ENCODE measurements around the gene MYH3.
"Not testable (repeated sequence)": the region's sequence is repeated elsewhere in the genome, so short reads cannot be mapped to it uniquely, and the experiment has no call there.

Gene MYH3

DNA sequence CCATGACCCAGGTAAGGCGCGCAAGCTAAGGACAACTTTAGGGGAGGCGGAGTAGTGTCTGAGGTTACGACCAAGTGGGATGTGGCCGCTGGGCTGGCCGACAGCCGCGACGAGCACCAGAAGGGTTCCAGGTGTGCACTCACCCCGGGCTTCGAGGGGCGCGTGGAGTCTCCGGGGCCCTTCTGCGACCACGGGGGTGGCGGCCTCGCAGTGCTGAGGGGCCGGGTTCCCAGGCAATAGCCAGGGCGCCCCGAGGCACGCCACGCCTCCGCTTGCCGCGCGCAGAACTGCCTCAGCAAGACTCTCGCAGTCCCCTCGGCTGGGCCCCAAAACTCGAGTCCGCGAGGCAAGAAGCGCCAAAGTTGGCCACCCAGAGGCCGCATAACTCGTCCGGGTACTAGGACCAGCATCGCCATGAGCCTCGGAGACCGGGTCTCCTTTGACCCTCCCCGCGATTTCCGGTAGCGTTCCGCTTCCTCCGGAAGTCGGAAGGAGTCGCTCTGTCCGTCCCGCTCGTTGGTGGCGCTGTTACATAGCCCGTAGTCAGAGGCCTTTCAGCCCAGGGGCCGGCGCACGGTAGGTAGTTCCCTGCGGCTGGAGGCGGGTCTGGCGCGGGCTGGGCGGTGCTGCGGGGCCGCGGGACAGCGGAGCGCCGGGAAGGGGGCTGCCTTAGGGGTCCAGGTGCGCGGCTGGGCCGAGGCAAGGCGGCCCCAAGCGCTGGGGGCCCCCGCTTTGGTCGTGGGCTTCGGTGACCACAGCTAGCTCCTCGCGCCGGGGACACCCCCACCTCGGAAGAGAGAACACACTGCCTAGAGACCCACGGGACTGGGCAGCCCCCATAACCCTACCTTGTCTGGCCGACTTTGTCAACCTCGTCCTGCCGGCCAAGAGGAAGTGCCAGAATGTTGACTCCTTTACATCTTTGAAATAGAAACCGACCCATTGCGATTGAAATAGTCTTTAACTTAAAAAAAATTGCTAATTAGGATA is 40.3 kb upstream of the MYH3 start, which contains the start of the genes ADPRM and SCO1:
TSS of gene ADPRM (plus strand) at position 503 of the 990 bp plus-strand sequence. CDS start 7,333 bp downstream, outside the sequence.
TSS of gene SCO1 (minus strand) at position 442 of the 990 bp plus-strand sequence. CDS start at position 416, 26 bp downstream.
- TF ChIP-seq, protein P1, sequence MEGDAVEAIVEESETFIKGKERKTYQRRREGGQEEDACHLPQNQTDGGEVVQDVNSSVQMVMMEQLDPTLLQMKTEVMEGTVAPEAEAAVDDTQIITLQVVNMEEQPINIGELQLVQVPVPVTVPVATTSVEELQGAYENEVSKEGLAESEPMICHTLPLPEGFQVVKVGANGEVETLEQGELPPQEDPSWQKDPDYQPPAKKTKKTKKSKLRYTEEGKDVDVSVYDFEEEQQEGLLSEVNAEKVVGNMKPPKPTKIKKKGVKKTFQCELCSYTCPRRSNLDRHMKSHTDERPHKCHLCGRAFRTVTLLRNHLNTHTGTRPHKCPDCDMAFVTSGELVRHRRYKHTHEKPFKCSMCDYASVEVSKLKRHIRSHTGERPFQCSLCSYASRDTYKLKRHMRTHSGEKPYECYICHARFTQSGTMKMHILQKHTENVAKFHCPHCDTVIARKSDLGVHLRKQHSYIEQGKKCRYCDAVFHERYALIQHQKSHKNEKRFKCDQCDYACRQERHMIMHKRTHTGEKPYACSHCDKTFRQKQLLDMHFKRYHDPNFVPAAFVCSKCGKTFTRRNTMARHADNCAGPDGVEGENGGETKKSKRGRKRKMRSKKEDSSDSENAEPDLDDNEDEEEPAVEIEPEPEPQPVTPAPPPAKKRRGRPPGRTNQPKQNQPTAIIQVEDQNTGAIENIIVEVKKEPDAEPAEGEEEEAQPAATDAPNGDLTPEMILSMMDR (IDR thresholded peaks at IDR 0.05), result no peak
- no peaks in the 10 kb centered on the region for H3K27me3 Mint-ChIP-seq (ENCODE audit: low read depth, poor library complexity)
- H3K4me1 Mint-ChIP-seq, result peaks cover 48% of the 10 kb centered on the region
- no peaks in the 10 kb centered on the region for H3K9me3 Mint-ChIP-seq
- H3K4me3 Mint-ChIP-seq, result peak within 1 kb of the TSS; percentile 95
- peak within 1 kb of the TSS; percentile 93 for H3K27ac Mint-ChIP-seq
- peak; percentile 91 for DNase-seq
- peaks cover 35% of the 10 kb centered on the region for H3K36me3 Mint-ChIP-seq (ENCODE audit: low read depth)

DNA sequence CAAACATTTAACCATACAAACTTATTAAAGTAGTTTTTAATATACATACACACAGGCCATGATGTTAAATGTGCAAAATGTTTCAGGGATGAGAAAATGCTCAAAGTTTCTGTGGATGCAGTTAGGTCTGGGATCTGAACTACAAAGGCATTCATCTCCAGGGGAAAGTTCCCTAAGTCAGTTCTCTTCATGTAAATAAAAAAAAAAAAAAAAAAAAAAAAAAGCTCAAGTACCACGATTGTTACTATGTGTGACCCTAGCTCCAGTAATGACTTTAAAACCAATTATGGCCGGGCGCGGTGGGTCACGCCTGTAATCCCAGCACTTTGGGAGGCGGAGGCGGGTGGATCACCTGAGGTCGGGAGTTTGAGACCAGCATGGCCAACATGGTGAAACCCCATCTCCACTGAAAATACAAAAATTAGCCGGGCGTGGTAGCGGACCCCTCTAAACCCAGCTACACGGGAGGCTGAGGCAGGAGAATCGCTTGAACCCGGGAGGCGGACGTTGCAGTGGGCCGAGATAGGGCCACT is 38.8 kb upstream of the MYH3 start:
- H3K4me1 Mint-ChIP-seq, result peaks cover 42% of the 10 kb centered on the region
- not testable (repeated sequence) for H3K27me3 Mint-ChIP-seq (ENCODE audit: low read depth, poor library complexity); H3K27ac Mint-ChIP-seq; DNase-seq; H3K9me3 Mint-ChIP-seq
- peak overlapping the region; percentile 95 for H3K4me3 Mint-ChIP-seq
- peaks cover 45% of the 10 kb centered on the region for H3K36me3 Mint-ChIP-seq (ENCODE audit: low read depth)

DNA sequence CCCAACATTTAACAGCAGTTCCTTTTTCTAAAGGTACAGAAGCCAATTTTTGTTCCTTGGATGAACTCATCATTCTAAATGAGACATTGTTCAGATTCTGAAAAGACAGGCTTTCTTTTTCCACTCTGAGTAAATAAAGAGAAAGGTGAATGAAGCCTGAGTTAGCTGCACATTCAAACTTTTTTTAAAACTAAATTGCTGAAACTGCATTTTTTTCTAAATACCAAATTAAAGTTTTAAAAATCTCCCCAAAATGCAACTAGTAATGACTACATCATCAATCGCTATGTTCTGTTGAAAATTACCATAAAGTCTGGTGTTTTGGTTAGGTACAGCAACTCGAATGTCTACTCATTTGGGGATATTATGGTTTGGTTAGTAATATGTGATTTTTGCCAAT is 30.4 kb upstream of the MYH3 start:
- Mint-ChIP-seq H3K27ac (no peak overlapping the region), H3K27me3 (ENCODE audit: low read depth, poor library complexity) (no peaks in the 10 kb centered on the region), H3K4me3 (no peak overlapping the region), H3K36me3 (ENCODE audit: low read depth) (peaks cover 82% of the 10 kb centered on the region), H3K4me1 (no peaks in the 10 kb centered on the region), H3K9me3 (peaks cover 6% of the 10 kb centered on the region)
- DNase-seq, result no peak
- TF ChIP-seq, protein P1 (IDR thresholded peaks at IDR 0.05), result no peak

DNA sequence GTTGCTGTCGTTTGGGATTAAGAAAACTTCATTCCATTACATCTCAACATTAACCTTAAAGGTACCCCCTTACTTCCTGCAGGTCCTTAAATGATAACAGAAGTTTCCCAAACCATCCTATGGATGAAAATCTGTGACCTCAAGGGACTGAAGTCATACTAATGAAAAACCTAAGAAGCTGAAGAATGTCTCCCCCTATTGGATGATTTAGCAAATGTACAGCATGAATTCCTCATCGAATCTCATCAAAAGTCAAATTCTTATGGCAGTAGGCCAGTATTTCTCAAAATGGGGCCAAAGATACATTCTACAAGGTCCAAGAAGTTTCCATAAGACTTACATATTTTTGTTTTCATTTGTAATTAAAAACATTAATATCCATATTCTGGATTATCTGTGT is 26.7 kb upstream of the MYH3 start:
- Mint-ChIP-seq H3K36me3 (ENCODE audit: low read depth) (peaks cover 78% of the 10 kb centered on the region), H3K4me3 (no peak overlapping the region), H3K27me3 (ENCODE audit: low read depth, poor library complexity) (no peaks in the 10 kb centered on the region), H3K27ac (no peak overlapping the region), H3K4me1 (no peaks in the 10 kb centered on the region), H3K9me3 (no peaks in the 10 kb centered on the region)
- TF ChIP-seq, protein P1 (IDR thresholded peaks at IDR 0.05), result peak; percentile 58
- no peak for DNase-seq

DNA sequence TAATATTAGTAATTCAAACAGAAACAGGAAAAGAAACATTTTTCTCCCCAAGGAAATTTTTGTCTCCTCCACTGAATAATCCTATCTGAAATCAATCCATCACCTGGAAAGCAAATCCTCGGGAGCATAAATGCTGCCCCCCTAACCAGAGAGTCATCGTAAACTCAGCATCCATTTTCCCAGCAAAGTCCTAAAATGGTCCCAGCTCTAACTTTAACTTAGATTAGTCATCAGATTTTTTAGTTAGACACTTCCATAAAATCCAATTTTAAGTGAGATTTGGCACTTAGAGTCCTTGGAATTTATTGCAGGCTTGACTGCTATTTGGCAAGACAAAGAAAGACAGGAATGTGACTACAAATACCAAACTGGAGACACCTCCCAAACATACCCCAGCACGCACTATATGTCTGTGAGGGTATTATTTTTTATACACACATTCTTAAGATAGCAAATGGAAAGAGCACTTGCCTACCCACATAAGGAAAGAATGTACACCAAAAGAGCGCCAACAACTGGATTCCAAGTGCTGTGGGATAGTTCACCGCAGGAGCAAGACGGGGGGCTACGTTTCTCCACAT is 24.8 kb upstream of the MYH3 start:
- TF ChIP-seq, protein P1 (IDR thresholded peaks at IDR 0.05), result no peak
- Mint-ChIP-seq H3K4me1 (no peaks in the 10 kb centered on the region), H3K4me3 (no peak overlapping the region), H3K9me3 (no peaks in the 10 kb centered on the region), H3K27ac (no peak overlapping the region), H3K36me3 (ENCODE audit: low read depth) (peaks cover 75% of the 10 kb centered on the region), H3K27me3 (ENCODE audit: low read depth, poor library complexity) (no peaks in the 10 kb centered on the region)
- DNase-seq, result no peak

DNA sequence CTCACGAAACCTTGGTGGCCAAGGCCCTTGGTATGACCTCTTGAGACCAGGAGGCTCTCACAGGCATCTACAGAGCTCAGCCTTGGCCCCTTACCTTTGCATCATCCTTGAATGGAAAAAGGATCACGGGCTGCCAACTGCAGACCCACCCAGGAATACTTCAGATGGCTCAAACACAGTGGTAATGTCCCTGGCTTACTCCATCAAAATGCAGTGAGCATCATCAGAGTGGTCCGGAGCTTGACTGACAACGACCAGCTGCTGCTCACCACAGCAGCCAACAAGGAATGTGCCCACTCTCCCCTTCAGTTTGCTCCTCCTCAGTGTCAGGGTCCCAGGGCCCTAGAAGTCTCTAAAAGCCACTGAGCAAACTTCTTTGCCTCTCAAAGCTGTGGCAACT is 17.6 kb upstream of the MYH3 start:
- Mint-ChIP-seq H3K9me3 (no peaks in the 10 kb centered on the region), H3K36me3 (ENCODE audit: low read depth) (peaks cover 43% of the 10 kb centered on the region), H3K4me3 (no peak overlapping the region), H3K27ac (no peak overlapping the region), H3K4me1 (no peaks in the 10 kb centered on the region), H3K27me3 (ENCODE audit: low read depth, poor library complexity) (no peaks in the 10 kb centered on the region)
- DNase-seq, result no peak
- TF ChIP-seq, protein P1 (IDR thresholded peaks at IDR 0.05), result no peak

All from nephron progenitor cell (in vitro differentiated cells).